Lung microvascular endothelial cell (primary cell): Measurements from ENCODE around the gene BRD9. TPM values are rescaled to one million over a fixed set of nuclear protein-coding genes. Genes with fewer than 3 reads are reported as not detected.
A peak's percentile ranks its signal among the peaks of the same experiment; 100 is the strongest.

Experiments used
- DNase-seq, 2 donors: peaks; one replicate each; pipeline versions ENCODE4 v3.0.0 to v3.0.0-alpha.2; 2010; ENCODE audit warnings: low read depth in 2 of 2
- total RNA-seq: library from RNA; depleted of rRNA; stranded (reverse); fragments of >200 nt; gene quantifications from 2 replicates; pipeline ENCODE4 v1.2.1, GENCODE V29; 2014

The BRD9 gene
- total RNA-seq, 1 donor from 2014 or later: 31.2 TPM

GRCh38 chr5:905139-905642 lies 12.6 kb upstream of the BRD9 start:
- no peak for DNase-seq

- no peak for DNase-seq
Observed at GRCh38 chr5:903756-904096, 11.1 kb upstream of the BRD9 start.

GRCh38 chr5:902129-902916 lies 9.7 kb upstream of the BRD9 start:
- DNase-seq: no peak

GRCh38 chr5:900781-901180 lies 8.2 kb upstream of the BRD9 start:
- no peak for DNase-seq

GRCh38 chr5:893711-894110 lies 1.1 kb upstream of the BRD9 start:
- no peak for DNase-seq

- DNase-seq: no peak
Observed at GRCh38 chr5:893137-893506, 521 bp upstream of the BRD9 start.

GRCh38 chr5:891837-892393 lies 686 bp downstream of the BRD9 start:
- peak; percentile 35 for DNase-seq

GRCh38 chr5:891117-891836 lies 1.3 kb downstream of the BRD9 start:
- peak in 1 of 2 donors; percentile 19 for DNase-seq

GRCh38 chr5:889075-889710 lies 3.4 kb downstream of the BRD9 start:
- no peak for DNase-seq

GRCh38 chr5:888638-889035 lies 4.0 kb downstream of the BRD9 start:
- no peak for DNase-seq

GRCh38 chr5:887947-888637 lies 4.5 kb downstream of the BRD9 start:
- no peak for DNase-seq

GRCh38 chr5:886716-887325 lies 5.8 kb downstream of the BRD9 start:
- no peak for DNase-seq

- no peak for DNase-seq
Observed at GRCh38 chr5:886036-886435, 6.6 kb downstream of the BRD9 start.

GRCh38 chr5:885529-885928 lies 7.1 kb downstream of the BRD9 start:
- DNase-seq: no peak

GRCh38 chr5:885127-885442 lies 7.5 kb downstream of the BRD9 start:
- DNase-seq: no peak

- DNase-seq: no peak
Observed at GRCh38 chr5:884345-885126, 8.1 kb downstream of the BRD9 start.

- no peak for DNase-seq
Observed at GRCh38 chr5:883475-884181, 9.0 kb downstream of the BRD9 start.

- DNase-seq: no peak
Observed at GRCh38 chr5:882253-883183, 10.1 kb downstream of the BRD9 start.

GRCh38 chr5:881551-881935 lies 11.1 kb downstream of the BRD9 start:
- DNase-seq: no peak
